ENCODE results near the gene COL5A3.

DNA sequence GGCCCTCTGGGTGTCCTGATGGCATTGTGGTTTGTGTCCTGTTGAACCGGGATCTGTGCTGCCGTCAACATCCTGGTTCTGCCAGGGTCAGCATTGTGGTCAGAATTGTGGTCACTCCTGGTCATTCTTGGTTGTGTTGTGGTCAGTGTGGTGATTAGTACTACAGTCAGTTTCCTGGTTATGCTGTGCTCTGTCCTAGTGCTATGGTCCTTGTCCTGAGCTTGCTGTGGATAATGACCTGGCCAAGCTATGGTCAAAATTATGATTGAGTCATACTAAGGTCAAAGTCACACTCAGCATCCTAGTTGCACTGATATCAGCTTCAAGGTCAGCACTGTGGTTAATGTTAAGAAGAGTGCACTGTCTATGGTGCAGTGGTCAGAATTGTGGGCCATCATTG is 69.5 kb downstream of the COL5A3 start:
- no peak for TF ChIP-seq EZH2phosphoT487 (IDR thresholded peaks at IDR 0.05; ENCODE audit: low read length)
- TF ChIP-seq, protein P1, sequence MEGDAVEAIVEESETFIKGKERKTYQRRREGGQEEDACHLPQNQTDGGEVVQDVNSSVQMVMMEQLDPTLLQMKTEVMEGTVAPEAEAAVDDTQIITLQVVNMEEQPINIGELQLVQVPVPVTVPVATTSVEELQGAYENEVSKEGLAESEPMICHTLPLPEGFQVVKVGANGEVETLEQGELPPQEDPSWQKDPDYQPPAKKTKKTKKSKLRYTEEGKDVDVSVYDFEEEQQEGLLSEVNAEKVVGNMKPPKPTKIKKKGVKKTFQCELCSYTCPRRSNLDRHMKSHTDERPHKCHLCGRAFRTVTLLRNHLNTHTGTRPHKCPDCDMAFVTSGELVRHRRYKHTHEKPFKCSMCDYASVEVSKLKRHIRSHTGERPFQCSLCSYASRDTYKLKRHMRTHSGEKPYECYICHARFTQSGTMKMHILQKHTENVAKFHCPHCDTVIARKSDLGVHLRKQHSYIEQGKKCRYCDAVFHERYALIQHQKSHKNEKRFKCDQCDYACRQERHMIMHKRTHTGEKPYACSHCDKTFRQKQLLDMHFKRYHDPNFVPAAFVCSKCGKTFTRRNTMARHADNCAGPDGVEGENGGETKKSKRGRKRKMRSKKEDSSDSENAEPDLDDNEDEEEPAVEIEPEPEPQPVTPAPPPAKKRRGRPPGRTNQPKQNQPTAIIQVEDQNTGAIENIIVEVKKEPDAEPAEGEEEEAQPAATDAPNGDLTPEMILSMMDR (IDR thresholded peaks at IDR 0.05; ENCODE audit: low read length): no peak
